Measurements from ENCODE around the gene IDS.

IDS gene

DNA sequence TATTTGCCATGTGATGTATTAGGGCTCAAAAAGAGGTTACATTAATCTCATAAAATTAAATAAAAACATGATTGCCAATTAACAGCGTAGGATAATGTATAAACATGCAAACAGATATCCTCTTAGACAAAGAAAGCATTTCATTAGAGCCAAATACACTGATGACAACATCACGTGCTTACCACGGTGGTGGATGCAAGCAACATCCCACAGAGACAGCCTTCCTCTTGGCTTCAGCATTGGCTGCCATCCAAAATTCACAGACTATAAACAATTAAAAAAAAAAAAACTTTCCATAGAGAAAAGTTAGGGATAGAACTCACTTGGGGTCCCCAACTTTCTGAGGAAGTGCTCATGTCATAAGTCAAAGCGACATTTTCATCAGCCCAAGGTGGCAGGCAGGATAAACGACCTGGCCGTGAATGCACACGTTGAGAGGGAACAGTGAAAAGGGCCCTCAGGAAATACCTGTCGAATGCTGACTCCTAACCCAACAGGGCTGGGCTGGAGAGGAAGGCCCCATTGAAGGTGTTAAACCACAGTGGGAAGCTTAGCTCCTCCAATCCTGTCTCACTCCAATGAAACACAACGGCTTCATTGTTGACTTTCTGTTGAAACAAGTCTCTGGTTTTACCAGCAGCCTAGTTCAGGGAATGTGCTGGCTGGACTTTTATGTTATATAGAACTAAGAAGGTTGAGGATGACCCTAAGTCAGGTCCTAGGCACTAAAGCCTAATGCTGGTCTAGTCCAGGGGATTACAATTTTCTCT, 48.4 kb downstream of the IDS start:
- no peak for DNase-seq (ENCODE audit: low spot score)

DNA sequence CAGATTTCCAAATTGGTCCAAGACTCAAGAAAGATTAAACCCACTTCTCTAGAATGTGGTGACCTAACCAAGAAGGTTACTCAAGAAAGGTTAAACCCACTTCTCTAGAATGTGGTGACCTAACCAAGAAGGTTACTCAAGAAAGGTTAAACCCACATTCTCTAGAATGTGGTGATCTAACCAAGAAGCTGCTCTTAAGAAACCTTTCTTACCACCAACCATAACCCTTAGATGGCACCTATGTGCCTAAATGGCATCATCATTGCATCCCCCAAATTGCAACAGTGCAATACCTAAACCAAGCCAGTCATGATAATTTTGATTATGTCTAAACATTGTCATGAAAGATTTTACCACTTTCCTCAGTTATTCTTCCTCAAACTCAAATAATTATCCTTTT, 49.2 kb downstream of the IDS start:
- DNase-seq (ENCODE audit: low spot score): no peak

DNA sequence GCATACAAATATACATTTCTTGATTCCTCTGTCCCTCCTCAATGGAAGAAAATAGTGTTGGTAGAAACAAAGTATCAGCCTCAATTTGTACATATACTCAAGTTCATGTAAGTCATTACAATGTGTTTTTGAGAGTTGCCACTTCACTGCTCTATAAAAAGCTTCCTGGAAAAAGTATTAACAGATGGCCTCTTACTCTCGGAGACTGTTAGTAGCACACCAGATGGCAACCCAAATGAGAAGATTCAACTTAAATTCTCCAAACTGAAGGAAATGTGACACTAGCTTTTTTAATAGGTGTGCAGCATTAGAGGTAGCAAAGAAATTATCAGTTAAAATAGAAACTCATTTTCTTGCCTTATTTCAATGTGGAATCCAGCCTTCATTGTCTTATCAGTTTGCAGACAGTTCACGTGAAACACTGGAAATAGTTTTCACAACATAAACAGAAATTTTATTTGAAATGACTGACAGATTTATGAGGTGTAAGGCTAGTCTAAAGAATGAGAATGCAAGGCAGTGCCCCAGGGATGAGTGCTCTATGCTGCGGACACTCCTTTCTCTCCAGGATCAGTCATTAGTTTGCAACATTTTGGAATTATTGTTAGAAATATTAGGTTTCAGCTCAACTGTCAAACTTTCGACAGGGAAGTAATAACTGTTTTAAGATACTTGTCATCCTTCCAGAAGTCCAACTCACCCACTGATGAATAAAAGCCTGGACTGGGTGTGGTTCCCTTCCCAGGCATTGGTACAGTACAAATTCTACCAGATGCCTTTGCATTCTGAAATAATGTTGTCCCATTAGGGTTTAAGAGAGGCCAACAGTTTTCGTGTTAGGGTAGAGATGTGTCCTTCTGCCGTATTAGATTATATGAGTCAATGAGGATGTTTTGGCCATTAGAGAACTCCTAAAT, 50.9 kb downstream of the IDS start:
- DNase-seq (ENCODE audit: low spot score): no peak

DNA sequence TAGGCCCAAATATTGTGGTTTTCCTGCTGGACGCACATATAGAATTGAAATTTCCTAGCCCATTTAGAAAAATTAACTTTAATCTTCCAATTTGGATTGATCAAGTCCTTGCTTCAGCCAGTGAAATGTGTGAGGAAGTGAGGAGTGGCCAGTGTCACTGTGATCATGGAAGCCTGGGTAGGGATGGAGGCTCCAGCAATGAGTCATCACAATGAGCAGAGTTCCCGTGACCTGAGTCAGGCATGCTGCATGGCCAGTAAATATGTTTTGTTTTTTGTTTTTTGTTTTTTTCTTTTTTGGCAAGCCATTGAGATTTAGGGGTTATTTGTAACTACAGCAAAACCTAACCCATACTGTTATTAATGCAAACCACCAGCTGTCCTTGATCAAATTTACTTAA, 52.1 kb downstream of the IDS start:
- DNase-seq (ENCODE audit: low spot score): no peak

DNA sequence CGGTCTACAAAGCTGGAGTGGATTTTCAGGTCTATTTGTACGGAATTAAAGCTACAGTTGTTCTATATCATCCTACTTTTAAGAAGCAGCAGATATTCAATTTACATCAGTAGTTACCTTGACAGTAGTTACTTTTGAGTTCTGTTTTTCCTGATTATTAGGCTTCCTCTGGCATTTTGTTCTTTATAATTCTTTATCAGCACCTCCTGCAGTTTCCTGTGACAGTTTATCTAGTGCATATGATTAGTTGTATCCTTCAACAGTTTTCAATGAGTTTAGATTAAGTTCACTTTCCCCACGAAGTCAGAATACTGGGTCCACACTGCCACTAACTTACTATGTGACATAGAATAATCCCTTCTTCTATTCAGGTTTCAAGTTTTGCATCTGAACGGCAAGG, 71.7 kb downstream of the IDS start:
- no peak for DNase-seq (ENCODE audit: low spot score)

DNA sequence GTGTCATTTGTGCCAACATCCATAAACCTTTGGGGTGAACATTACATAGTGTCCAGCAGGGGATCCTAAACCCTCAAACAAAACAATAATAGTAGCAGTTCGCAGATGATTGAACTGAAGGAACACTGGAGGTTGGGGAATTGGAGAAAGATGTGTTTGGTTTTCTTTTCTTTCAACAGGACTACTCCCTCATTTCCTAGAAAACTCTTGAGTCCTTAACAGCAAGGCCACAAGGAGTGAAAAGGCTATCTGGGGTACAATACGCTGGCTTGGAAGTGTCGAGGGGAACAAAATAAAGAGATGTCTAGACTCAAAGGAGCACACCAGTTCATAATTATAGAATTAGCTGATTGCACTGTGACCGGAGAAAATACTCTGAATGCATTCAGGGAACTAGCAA, 72.1 kb downstream of the IDS start:
- DNase-seq (ENCODE audit: low spot score): no peak
